Glutamatergic neuron (in vitro differentiated cells): ENCODE results near the gene GAP43. TPM values are rescaled to one million over a fixed set of nuclear protein-coding genes. Genes with fewer than 3 reads are reported as not detected.

Experiments
- DNase-seq: peaks from one replicate; pipeline ENCODE4 v3.0.0; 2022
- H3K27ac Mint-ChIP-seq: one replicate; pipeline ENCODE4 v1.8.0; 2020; ENCODE audit warnings: mild to moderate bottlenecking, mixed read lengths, inconsistent platforms; ENCODE audit not compliant: unreplicated experiment
- H3K27me3 Mint-ChIP-seq: one replicate; pipeline ENCODE4 v1.8.0; 2020; ENCODE audit warnings: mild to moderate bottlenecking, moderate library complexity, mixed read lengths, inconsistent platforms; ENCODE audit not compliant: unreplicated experiment
- H3K36me3 Mint-ChIP-seq: one replicate; pipeline ENCODE4 v1.8.0; 2020; ENCODE audit warnings: mild to moderate bottlenecking, mixed read lengths, inconsistent platforms; ENCODE audit not compliant: unreplicated experiment
- H3K4me1 Mint-ChIP-seq: one replicate; pipeline ENCODE4 v1.8.0; 2020; ENCODE audit warnings: mild to moderate bottlenecking, low read depth, mixed read lengths, inconsistent platforms; ENCODE audit not compliant: unreplicated experiment
- H3K4me3 Mint-ChIP-seq: one replicate; pipeline ENCODE4 v1.8.0; 2020; ENCODE audit warnings: mild to moderate bottlenecking, mixed read lengths, inconsistent platforms; ENCODE audit not compliant: unreplicated experiment
- H3K9me3 Mint-ChIP-seq: one replicate; pipeline ENCODE4 v1.8.0; 2020; ENCODE audit warnings: mild to moderate bottlenecking, moderate library complexity, mixed read lengths, inconsistent platforms; ENCODE audit not compliant: unreplicated experiment
- CTCF ChIP-seq: fragments of 200-600 bp; sonication (generic); IDR thresholded peaks from one replicate; pipeline ENCODE4 v1.5.0; 2021; ENCODE audit not compliant: partially characterized antibody, unreplicated experiment
- total RNA-seq: library from RNA; stranded (reverse); fragmentation: NEBNext Ultra II Directional; extraction: Animal tissue kit (Norgen Biotek cat#: 25700); gene quantifications from one replicate; pipeline ENCODE4 v1.2.1, GENCODE V29; 2021; ENCODE audit not compliant: unreplicated experiment

GAP43 gene
- total RNA-seq, 1 donor from 2014 or later, result 684 TPM

DNA sequence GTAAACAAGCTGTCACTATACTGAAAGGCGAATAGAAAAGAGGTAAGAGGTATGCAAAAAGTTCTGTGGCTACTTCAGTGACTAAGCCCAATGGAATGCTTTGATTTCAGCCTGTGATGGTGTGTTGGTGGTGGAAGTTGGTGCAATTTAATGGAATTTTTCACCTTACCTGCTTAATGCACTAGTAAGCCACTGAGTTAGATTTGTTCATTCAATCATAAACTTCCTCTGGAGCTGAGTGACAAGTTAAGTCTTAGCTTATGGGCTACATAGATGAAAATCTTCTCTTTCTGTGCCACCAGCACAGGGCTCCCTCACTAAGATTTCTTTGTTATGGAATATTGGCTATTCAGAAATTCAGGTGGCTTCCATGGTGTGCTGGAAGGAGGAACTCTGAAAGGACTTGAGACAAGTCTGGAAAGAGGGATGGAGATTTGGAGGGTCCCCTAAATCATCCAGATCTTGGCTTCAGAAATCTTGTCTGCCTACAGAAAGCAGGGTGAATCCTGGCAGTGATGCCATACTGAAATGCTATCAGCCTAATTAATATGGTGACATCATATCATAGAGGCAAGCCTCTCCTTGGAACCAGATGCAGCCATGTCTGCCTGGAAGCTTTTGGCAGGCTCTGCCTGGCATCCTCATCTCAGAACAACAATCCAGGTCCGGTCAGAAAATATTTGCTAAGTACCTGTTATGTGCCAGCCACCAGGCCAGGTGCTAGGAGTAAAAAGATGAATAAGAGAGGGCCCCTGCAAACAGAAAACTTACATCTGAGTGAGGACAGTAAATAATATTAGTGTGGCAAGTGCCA is 8.1 kb upstream of the GAP43 start:
- H3K27ac Mint-ChIP-seq, result no peak overlapping the region
- H3K4me1 Mint-ChIP-seq, result no peaks in the 10 kb centered on the region
- H3K36me3 Mint-ChIP-seq, result no peaks in the 10 kb centered on the region
- TF ChIP-seq CTCF, result no peak
- H3K27me3 Mint-ChIP-seq, result peaks cover 2% of the 10 kb centered on the region
- no peak overlapping the region for H3K4me3 Mint-ChIP-seq
- no peaks in the 10 kb centered on the region for H3K9me3 Mint-ChIP-seq
- no peak for DNase-seq

DNA sequence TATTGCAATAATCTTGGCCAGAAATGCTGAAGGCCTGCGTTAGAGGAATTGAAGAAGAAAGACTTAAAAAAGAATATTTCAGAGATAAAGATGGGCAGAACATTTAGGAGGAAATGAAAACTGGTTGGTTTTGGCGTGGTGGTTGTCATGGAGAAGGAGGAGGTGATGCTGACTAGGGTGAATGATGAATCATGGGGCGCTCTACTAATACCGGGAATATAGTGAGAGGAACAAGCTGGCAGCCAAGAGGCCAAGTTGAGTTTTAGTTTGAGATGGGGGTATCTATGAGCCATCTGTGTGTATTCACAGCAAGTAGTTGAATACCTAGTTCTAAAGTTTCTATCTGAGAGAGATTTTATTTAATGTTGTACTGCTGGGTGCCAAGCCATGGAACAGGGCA is 6.8 kb upstream of the GAP43 start:
- Mint-ChIP-seq H3K27me3 (peaks cover 2% of the 10 kb centered on the region), H3K4me3 (no peak overlapping the region), H3K36me3 (no peaks in the 10 kb centered on the region), H3K9me3 (no peaks in the 10 kb centered on the region), H3K27ac (no peak overlapping the region), H3K4me1 (no peaks in the 10 kb centered on the region)
- no peak for TF ChIP-seq CTCF
- DNase-seq, result no peak

DNA sequence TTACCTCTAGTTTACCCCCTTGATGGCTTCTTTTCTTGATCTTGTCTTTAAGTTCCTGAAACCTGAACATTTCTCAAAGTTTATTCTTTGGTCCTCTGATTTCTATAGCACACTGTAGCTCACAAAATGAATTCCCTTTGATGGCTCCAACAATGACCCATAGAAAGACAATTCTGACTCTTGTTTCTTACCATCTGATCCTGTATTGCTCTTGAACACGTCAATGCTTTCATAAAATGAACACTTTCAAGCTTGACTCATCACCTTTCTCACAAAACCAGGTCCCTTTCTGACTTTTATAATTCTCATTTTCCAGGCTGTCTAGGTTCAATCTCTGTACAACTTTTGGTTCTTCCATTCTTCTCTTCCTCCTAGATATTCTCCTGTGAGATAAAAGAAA is 5.7 kb upstream of the GAP43 start:
- Mint-ChIP-seq H3K4me3 (no peak overlapping the region), H3K27ac (no peak overlapping the region), H3K9me3 (no peaks in the 10 kb centered on the region), H3K4me1 (peaks cover 5% of the 10 kb centered on the region), H3K36me3 (no peaks in the 10 kb centered on the region), H3K27me3 (peaks cover 2% of the 10 kb centered on the region)
- DNase-seq, result no peak
- TF ChIP-seq CTCF, result no peak

DNA sequence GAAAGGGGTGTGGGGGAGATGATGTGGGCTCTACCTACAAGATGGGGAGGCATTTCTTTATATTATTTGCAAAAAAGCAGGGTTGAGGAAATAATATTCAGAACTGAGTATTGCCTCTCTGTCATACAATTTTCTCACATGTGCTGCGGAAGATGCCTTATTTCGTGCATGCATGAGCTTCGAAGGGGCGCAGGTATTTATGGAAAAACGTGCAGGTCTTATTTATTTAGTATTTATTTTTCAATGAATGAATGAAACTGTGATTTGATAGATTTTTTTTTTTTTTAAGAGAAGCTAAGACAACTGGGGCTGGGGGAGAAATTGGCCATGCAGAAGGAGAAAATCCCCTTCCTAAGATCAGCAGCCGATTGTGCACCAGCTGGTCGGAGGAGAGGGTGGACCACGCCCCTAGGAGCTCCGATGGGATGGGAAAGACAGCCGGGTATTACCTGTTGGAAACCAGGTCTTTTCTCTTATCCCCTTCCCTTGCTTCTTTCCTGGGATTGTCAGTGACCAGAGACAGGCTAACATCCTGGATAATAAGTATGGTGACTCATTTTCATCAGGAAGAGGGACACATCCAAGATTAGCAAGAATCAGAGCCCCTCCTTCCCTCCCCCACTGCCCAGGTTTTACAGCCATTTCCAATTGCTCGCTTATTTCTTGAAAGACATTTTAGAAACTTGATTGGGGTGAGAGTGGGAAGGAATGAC is 875 bp downstream of the GAP43 start:
- H3K27me3 Mint-ChIP-seq, result peaks cover 23% of the 10 kb centered on the region

More for the DNA sequence above, 875 bp downstream of the GAP43 start:
- peak overlapping the region; percentile 99 for H3K27ac Mint-ChIP-seq
- TF ChIP-seq CTCF, result no peak
- H3K4me3 Mint-ChIP-seq, result no peak overlapping the region
- H3K9me3 Mint-ChIP-seq, result peaks cover 29% of the 10 kb centered on the region
- peaks cover 16% of the 10 kb centered on the region for H3K4me1 Mint-ChIP-seq
- DNase-seq, result peak; percentile 64
- no peaks in the 10 kb centered on the region for H3K36me3 Mint-ChIP-seq
